Measurements from ENCODE around the gene ITIH5. TPM values are rescaled to one million over a fixed set of nuclear protein-coding genes. Genes with fewer than 3 reads are reported as not detected.

ITIH5 gene
- total and polyA plus RNA-seq, 2 donors (not counting 1 experiment from before 2014, with no cell fraction given) = not detected

DNA sequence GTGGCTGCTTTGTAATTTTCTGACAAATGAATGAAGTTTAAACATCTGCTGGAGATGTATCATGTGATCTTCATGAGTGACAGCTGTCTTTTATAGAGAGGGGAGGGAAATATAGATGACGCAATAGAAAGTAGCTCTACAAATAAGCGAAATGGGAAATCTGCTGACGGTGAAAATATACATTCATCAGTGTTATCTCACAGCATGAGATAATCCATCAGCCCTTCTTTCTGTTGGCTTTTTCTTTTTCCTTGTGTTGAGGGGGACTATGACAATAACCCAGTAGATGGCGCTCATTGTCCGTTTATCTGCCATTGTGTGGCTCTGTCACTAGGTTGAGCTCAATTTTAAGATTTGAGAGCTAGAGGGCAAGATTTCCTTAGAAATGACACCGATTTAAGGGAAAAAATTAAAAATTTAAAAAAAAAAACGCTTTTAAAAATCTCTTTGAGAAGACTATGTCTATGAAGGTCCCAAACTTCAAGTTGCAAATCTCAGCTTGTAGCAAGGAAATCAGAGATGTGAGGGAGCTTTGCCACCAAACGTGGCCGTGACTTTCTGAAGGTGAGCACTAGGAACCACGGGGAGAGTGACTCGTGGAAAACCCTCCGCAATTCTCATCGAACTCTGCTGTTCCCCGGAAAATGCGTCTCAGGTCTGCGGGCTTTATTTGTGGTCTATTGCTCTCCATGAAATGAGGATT is 141.3 kb downstream of the ITIH5 start:
- H3K27me3 Mint-ChIP-seq = peaks cover 16% of the 10 kb centered on the region
- no peak overlapping the region for H2AFZ ChIP-seq (ENCODE audit: insufficient read depth, low read depth, low read length, poor library complexity, severe bottlenecking)

DNA sequence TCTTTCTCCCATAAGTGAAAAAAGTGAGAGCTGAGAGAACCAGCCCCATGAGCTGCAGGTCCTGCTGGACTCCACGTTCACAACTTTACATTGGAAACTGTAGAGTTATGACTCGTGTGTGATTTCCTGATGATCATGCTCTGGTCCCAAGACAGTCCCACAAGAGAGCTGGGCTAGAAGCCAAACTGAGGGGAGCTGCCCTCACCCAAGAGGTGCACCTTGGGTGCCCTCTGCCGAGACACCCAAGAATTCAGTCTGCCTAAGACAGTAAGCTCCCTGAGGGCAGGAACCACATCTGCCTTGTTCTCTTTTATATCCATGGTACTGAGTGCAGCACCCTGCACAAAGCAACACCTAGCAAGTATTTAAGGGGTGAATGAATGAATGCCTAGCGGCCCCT is 143.1 kb downstream of the ITIH5 start:
- ChIA-PET CTCF (interaction anchor here (0.6 to 2.4 kb wide), 10 partner anchors 8 to 1685 kb away, joined by 3 to 13 read pairs (median 3); no protein-coding TSS in a partner anchor), POLR2A (no interaction called here)
- H3K27ac ChIP-seq (ENCODE audit: low read length in 2 of 2) = no peak overlapping the region
- DNase-seq (no peak), ATAC-seq (ENCODE audit: low read depth) (no peak)
- no peak overlapping the region for H3K4me2 ChIP-seq (replicated peaks; ENCODE audit: low read depth, low read length, poor library complexity, severe bottlenecking)
- 80% methylated on average over 4 of the region's 4 CpGs for WGBS (ENCODE audit: insufficient coverage)
- no peaks in the 10 kb centered on the region for H3K27me3 ChIP-seq (replicated peaks in 1 of 4; ENCODE audit: control extremely low read depth in 1 of 4, control insufficient read depth in 3 of 4, insufficient read depth in 4 of 4, low read length in 3 of 4)
- intact Hi-C loops (cut with micrococcal nuclease) = loop anchor here (10.0 kb wide), 1 partner anchor 79 kb away; no protein-coding TSS in a partner anchor
- Mint-ChIP-seq H3K4me3 (no peak overlapping the region), H3K27ac (no peak overlapping the region), H3K27me3 (peaks cover 9% of the 10 kb centered on the region), H3K9me3 (ENCODE audit: insufficient read depth) (no peaks in the 10 kb centered on the region), H3K4me1 (peaks cover 17% of the 10 kb centered on the region)
- no peak overlapping the region for H3K4me3 ChIP-seq (ENCODE audit: control extremely low read depth in 1 of 5, extremely low read depth in 1 of 5, insufficient read depth in 1 of 5, low read depth in 2 of 5, low read length in 4 of 5)
- no peaks in the 10 kb centered on the region for H3K36me3 ChIP-seq (replicated peaks in 1 of 2; ENCODE audit: control extremely low read depth in 1 of 2, control insufficient read depth in 1 of 2, extremely low read depth in 1 of 2, insufficient read depth in 2 of 2, low read length in 1 of 2)
- H3K79me2 ChIP-seq (ENCODE audit: control insufficient read depth, insufficient read depth, low read length) = no peaks in the 10 kb centered on the region
- no peaks in the 10 kb centered on the region for H4K20me1 ChIP-seq (ENCODE audit: control insufficient read depth, insufficient read depth, low read length, poor library complexity, severe bottlenecking)
- H3K9me3 ChIP-seq (ENCODE audit: control extremely low read depth in 1 of 3, control insufficient read depth in 2 of 3, insufficient read depth in 1 of 3, low read length in 2 of 3) = peaks cover 0 to 5% (median 0%) of the 10 kb centered on the region in 3 donors
- TF ChIP-seq, protein P1, sequence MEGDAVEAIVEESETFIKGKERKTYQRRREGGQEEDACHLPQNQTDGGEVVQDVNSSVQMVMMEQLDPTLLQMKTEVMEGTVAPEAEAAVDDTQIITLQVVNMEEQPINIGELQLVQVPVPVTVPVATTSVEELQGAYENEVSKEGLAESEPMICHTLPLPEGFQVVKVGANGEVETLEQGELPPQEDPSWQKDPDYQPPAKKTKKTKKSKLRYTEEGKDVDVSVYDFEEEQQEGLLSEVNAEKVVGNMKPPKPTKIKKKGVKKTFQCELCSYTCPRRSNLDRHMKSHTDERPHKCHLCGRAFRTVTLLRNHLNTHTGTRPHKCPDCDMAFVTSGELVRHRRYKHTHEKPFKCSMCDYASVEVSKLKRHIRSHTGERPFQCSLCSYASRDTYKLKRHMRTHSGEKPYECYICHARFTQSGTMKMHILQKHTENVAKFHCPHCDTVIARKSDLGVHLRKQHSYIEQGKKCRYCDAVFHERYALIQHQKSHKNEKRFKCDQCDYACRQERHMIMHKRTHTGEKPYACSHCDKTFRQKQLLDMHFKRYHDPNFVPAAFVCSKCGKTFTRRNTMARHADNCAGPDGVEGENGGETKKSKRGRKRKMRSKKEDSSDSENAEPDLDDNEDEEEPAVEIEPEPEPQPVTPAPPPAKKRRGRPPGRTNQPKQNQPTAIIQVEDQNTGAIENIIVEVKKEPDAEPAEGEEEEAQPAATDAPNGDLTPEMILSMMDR (IDR thresholded peaks at IDR 0.05) = no peak
- TF ChIP-seq EZH2 (IDR thresholded peaks at IDR 0.05; ENCODE audit: borderline replicate concordance, insufficient read depth, low read depth, low read length, poor library complexity, severe bottlenecking) = no peak
- peaks cover 6 to 11% of the 10 kb centered on the region in 2 donors for H3K4me1 ChIP-seq (ENCODE audit: control insufficient read depth in 2 of 2, insufficient read depth in 2 of 2, low read length in 2 of 2)
- no peak overlapping the region for H3K9ac ChIP-seq (ENCODE audit: low read length)
- no peak overlapping the region for H2AFZ ChIP-seq (ENCODE audit: insufficient read depth, low read depth, low read length, poor library complexity, severe bottlenecking)

More for the DNA sequence above, 141.3 kb downstream of the ITIH5 start:
- CTCF ChIA-PET = interaction anchor here (0.6 to 2.4 kb wide), 43 partner anchors 9 to 1777 kb away, joined by 3 to 69 read pairs (median 4); partner anchors contain the start of gene SFMBT2
- H3K36me3 ChIP-seq (replicated peaks in 1 of 2; ENCODE audit: control extremely low read depth in 1 of 2, control insufficient read depth in 1 of 2, extremely low read depth in 1 of 2, insufficient read depth in 2 of 2, low read length in 1 of 2) = no peaks in the 10 kb centered on the region
- no peak overlapping the region for H3K4me2 ChIP-seq (replicated peaks; ENCODE audit: low read depth, low read length, poor library complexity, severe bottlenecking)
- H4K20me1 ChIP-seq (ENCODE audit: control insufficient read depth, insufficient read depth, low read length, poor library complexity, severe bottlenecking) = no peaks in the 10 kb centered on the region
- Mint-ChIP-seq H3K27ac (no peak overlapping the region), H3K9me3 (ENCODE audit: insufficient read depth) (no peaks in the 10 kb centered on the region), H3K4me3 (no peak overlapping the region), H3K4me1 (peaks cover 14% of the 10 kb centered on the region)
- ATAC-seq (ENCODE audit: low read depth) (peak; percentile 77), DNase-seq (peak; percentile 75)
- POLR2A ChIA-PET = no interaction called here
- H3K27me3 ChIP-seq (replicated peaks in 1 of 4; ENCODE audit: control extremely low read depth in 1 of 4, control insufficient read depth in 3 of 4, insufficient read depth in 4 of 4, low read length in 3 of 4) = peaks cover 0 to 1% (median 0%) of the 10 kb centered on the region in 4 experiments
- no peak overlapping the region for H3K9ac ChIP-seq (ENCODE audit: low read length)
- peaks cover 5 to 8% of the 10 kb centered on the region in 2 donors for H3K4me1 ChIP-seq (ENCODE audit: control insufficient read depth in 2 of 2, insufficient read depth in 2 of 2, low read length in 2 of 2)
- H3K79me2 ChIP-seq (ENCODE audit: control insufficient read depth, insufficient read depth, low read length) = no peaks in the 10 kb centered on the region
- H3K4me3 ChIP-seq (ENCODE audit: control extremely low read depth in 1 of 5, extremely low read depth in 1 of 5, insufficient read depth in 1 of 5, low read depth in 2 of 5, low read length in 4 of 5) = no peak overlapping the region
- intact Hi-C loops (cut with micrococcal nuclease) = loop anchor here (5.0 to 10.0 kb wide), 2 partner anchors 53 to 81 kb away; no protein-coding TSS in a partner anchor
- TF ChIP-seq EZH2 (IDR thresholded peaks at IDR 0.05; ENCODE audit: borderline replicate concordance, insufficient read depth, low read depth, low read length, poor library complexity, severe bottlenecking) = no peak
- TF ChIP-seq, protein P1 (IDR thresholded peaks at IDR 0.05) = peak; percentile 87
- no peak overlapping the region for H3K27ac ChIP-seq (ENCODE audit: low read length in 2 of 2)
- H3K9me3 ChIP-seq (ENCODE audit: control extremely low read depth in 1 of 3, control insufficient read depth in 2 of 3, insufficient read depth in 1 of 3, low read length in 2 of 3) = peaks cover 0 to 5% (median 0%) of the 10 kb centered on the region in 3 donors
- 77% methylated on average over 9 of the region's 16 CpGs for WGBS (ENCODE audit: insufficient coverage)
